ENCODE results near the gene NVL.
"Not testable (repeated sequence)": the region's sequence is repeated elsewhere in the genome, so short reads cannot be mapped to it uniquely, and the experiment has no call there.

Gene NVL

GRCh38 chr1:224234017-224234416 lies 96.0 kb downstream of the NVL start:
- no peak for DNase-seq (ENCODE audit: low spot score)

DNA sequence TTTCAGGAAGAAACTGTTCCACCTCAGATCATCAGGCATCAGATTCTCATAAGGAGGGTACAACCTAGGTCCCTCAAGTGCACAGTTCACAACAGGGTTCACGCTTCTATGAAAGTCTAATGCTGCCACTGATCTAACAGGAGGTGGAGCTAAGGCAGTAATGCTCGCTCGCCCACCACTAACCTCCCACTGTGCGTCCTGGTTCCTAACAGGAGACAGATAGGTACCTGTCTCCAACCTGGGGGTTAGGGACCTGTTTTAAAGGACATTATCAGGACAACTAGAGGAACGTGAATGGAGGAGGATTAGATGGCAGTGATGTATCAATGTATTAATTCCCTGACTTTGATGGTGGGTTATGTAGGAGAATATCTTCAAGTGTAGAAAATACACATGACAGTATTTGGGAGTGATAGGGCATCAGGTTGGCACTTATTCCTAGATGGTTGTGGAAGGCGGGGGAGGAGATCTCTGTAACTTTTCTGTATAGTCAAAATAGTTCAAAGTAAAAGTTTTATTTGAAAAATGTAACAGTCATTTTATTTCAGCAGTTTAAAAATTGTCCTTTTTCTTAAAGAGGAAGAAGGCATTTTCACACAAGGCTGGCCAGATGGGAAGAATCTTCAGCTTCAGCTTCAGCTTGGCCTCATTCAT lies 103.0 kb downstream of the NVL start:
- no peak for DNase-seq (ENCODE audit: low spot score)

DNA sequence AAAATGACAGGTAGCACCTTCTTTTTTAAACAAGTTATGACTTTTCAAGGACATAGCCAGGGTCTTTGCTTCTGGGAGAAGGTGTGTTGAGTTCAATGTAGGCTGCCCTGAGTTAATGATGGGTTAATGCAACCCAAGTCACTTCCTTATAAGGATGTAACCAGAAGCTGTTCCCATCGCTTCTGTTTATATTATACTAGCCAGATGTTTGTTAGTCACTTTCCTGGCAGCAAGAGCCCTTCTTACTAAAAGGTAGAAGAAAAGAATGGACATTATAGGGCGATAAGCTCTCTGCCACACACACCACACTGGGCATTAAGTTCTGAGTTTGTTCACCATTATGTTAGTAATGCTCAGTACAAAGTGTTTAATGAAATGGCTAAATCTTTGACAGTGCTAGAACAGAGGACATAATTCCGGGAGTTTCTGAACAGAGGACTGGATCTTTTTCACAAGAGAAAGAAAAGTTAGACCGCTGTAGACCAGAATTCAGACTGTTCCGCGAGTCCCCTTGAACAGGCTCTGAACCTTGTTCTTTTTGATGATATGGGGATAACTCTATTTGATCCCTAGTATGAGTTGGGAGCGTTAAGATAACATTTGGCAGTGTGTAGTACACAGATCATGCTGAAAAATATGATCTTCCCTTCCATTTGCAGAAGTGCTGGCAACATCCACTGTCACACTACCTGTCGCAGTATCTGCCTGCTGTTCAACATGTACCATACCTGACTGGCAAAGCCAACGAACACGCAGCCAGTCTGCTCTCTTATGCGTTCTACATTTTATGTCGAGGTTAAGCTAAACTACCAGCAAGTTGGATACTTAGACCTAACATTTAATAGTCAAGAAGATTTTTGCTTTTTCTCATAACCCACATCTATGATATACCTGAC lies 105.9 kb downstream of the NVL start:
- peak; percentile 64 for DNase-seq (ENCODE audit: low spot score)

DNA sequence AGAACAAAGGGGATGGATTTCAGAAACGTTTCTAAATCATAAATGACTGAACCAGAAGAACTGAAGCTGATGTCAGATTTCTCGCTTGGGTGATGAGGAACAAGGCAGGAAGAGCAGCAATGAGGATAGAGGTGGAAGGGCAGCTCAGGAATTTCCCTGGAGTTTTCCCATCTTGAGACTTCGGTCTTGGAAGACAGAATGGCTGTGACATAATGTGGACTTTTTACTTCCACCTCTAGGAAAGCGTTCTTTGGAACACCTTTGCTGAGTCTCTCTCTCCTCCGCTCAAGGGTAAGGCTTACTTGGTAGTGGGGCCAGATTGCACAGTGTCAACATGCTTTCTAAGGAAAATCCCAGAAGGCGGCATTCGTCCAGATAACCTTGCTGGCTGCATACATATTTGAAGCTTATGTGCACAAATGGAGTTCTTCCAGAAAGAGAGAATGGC lies 110.3 kb downstream of the NVL start:
- no peak for DNase-seq (ENCODE audit: low spot score)

DNA sequence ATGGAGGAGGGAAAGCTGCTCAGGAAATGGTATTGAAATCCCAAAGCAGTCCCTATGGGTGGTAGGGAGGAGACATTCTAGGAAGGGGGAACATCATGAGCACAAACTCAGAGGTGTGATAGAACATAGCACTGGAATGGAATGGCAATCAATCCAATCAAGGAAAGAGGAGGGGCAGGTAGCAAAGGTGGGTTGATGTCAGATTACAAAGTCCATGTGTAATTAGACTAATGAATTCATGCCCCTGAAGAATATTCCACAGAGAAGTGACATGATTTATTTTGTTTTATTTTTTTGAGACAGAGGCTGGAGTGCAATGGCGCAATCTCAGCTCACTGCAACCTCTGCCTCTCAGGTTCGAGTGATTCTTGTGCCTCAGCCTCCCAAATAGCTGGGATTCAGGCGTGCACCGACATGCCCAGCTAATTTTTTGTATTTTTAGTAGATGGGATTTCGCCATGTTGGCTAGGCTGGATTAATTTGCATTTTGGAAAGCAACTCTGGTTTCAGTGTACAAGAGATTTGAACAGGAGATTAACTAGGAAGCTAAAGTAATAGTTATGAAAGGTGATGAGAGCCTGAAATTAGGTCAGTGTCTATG lies 110.9 kb downstream of the NVL start:
- no peak for DNase-seq (ENCODE audit: low spot score)

- no peak for DNase-seq (ENCODE audit: low spot score)
Observed at GRCh38 chr1:224217655-224218623, 112.0 kb downstream of the NVL start.

DNA sequence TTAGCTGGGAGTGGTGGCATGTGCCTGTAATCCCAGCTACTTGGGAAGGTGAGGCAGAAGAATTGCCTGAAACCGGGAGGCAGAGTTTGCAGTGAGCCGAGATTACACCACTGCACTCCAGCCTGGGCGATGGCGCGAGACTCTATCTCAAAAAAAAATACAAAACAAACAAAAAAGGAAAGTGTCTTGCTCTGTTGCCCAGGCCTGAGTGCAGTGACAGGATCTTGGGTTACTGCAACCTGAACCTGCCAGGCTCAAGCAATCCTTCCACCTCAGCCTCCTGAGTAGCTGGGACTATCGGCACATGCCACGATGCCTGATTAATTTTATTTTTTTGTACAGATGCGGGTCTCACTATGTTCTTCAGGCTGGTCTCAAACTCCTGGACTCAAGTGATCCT lies 113.6 kb downstream of the NVL start:
- no peak for DNase-seq (ENCODE audit: low spot score)

DNA sequence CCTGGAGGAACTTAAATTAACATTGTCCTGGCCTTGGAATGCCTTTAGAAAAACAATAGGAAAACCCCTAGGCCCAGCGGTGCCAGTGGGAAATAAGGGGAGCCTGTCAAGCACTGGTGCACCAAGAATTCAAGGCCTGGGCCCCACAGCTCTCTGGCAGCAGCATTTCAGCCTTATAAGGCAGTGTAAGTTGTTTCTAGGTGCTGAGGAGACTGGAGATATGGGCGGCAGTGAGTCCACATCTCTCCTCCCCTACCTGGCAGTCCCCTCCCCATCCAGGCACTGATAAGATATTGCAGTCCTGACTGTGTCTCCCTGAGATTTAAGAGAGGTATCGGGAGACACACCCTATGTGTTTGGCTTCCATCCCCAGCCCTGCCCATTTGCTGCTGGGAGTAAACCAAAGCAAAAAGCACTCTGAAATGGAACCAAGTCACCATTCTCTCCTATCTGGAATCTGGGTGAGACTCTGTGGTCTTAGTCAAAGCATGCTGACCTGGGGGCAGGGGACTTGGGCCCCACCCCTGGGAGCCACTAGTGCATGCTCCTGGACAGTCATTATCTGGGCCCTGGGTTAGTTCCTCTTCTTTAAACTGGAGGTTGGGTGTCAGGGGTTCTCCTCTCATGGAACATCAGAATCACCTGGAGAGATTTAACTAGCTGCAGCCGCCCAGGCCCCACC lies 116.4 kb downstream of the NVL start:
- DNase-seq (ENCODE audit: low spot score), result peak; percentile 62

GRCh38 chr1:224212618-224213061 lies 117.3 kb downstream of the NVL start:
- no peak for DNase-seq (ENCODE audit: low spot score)

DNA sequence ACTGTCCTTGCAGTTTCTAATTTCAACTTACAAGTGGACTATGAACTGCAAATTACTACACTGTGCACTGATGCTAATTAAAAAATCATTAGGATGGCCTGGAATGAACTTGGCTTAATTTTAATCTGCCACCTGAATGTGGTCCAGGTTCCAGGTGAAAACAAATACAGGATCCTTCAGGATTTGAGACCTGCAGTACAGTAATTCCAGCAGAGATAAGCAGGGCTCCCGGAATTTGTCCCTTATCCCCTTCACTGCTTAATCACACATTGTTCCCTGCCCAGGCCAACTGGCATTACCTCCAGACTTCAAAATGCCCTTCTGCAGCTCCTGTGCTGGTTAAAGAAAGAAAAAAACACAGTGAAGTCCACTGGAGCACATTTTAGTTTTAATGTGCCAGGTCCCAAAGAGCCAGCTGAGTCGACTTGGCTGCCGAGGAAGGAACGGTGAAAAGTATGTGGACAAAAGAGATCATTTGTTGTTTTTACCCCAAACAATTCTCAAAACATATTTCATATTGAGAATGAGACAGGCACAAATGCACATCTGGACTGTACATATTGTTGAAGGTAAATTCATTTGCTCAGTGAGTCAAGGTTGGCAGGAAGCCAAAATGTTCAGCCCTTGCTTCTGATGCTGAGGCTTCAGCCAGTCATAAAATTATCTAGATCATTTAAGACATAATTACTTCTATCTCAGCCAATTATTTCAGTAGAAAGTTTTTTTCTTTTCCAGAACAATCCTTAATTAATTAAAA lies 118.6 kb downstream of the NVL start:
- DNase-seq (ENCODE audit: low spot score), result no peak

DNA sequence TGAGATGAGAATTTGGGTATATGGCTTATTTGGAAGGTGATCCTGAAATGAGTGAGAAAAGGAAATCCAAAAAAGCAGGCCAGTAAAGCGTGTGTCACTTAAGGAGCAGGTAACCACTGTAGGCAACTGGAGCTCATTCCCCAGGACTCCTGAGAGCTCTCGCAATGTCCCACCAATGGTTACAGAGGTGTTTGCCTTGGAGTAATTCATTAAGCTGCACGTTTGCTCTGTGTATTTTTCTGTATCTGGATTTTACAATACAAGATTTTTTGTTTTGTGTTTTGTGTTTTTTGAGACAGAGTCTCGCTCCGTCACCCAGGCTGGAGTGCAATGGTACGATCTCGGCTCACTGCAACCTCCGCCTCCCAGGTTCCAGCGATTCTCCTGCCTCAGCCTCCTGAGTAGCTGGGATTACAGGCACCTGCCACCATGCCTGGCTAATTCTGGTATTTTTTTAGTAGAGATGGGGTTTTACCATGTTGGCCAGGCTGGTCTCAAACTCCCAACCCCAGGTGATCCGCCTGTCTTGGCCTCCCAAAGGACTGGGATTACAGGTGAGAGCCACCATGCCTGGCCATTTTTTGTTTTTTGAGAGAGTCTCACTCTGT lies 123.9 kb downstream of the NVL start:
- DNase-seq (ENCODE audit: low spot score), result not testable (repeated sequence)

- DNase-seq (ENCODE audit: low spot score), result no peak
Observed at GRCh38 chr1:224205438-224205840, 124.5 kb downstream of the NVL start.

DNA sequence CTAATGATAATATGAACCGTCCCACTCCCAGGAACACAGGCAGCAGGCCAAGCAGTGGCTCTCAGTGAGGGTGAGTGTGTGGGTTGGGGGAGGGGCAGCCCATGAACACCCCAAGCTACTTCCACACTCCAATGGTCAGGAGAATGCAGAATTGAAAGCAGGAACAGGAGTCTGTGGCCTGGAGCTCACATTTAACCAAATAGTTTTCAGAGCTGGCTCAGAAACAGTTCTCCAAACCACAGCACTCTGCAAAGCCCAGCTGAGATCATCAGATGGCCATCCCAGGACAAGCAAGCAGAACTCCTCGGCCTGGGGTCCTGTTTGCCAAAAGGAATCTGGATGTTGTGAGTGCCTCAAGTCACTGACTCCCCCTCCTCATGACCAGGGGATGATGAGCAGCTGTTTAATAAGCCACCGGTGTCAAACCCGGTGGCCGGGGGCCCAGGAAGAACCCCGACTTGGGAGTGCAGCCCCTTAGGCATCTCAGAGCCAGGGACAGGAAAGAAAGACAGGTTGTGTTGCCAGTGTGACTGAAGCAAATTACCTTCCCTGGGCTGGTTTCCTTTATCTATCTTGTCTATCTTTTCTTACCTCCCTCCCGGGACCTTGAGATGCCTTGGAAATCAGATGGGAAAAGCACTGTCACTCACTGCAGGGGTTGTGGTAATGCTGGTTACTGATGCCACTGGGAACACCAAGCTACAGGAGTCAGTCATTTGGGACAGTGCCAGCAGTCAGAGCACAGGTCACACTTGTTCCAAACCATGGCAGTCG lies 126.5 kb downstream of the NVL start:
- DNase-seq (ENCODE audit: low spot score), result peak; percentile 44

- DNase-seq (ENCODE audit: low spot score), result no peak
Observed at GRCh38 chr1:224201853-224202252, 128.1 kb downstream of the NVL start.

- no peak for DNase-seq (ENCODE audit: low spot score)
Observed at GRCh38 chr1:224201383-224201782, 128.6 kb downstream of the NVL start.

- DNase-seq (ENCODE audit: low spot score), result no peak
Observed at GRCh38 chr1:224199679-224200078, 130.3 kb downstream of the NVL start.

GRCh38 chr1:224198572-224198971 lies 131.4 kb downstream of the NVL start:
- DNase-seq (ENCODE audit: low spot score), result no peak

DNA sequence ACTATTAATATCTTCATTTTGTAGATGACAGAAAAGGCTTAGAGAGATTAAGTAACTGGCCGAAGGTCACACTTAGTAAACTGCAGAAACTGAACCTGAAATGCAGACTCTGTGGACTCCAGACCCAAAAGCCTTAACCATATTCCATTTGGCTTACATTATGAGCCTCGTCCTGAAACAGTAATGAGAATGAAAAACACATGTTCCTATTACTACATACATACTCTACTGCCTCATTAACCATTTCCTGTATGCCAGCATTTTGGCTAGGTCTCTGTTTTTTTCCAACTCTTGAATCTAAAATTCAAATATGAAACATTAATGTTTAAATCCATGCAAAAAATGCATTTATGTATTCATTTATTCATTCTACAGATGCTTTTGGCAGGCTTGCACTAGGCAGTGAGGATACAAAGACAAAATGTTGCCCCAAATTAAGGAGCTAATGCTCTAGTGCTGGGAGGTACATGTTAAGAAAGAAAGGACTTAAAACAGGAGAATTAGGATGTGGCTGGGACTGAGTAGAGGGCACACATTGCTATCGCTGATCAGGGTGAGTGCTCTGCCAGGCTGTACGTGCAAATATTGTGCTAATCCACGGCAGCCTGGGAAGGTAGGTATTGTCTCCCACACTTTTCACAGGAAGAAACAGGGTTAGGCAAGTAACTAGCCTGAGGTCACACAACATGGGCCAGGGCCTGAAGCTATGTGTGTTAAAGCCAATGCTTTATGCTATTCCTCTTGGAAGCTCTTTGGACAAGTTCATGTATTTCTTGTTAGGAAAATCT lies 133.0 kb downstream of the NVL start:
- DNase-seq (ENCODE audit: low spot score), result no peak
